T-helper 9 cell (primary cell): Measurements from ENCODE around the gene TTYH1.

Experiments
- DNase-seq: peaks from one replicate; pipeline ENCODE4 v3.0.0-alpha.2; 2020

TTYH1 gene

DNA sequence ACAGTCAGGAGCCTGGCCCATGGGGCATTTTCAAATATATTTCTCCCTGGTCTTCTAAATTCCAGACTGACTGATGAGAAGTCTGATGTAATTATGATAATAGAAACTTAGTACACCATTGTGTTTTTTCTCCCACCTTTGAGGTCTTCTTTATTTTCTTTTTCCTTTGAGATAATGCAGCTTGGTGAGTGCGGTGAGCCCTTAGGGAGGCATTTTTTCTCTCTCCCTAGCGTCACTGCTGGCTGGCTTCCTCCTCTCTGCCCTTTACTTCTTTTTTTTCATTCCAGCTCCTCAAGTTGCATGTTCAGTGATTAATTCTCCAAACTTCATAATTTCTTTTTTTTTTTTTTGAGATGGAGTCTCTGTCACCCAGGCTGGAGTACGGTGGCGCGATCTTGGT, 70.6 kb downstream of the TTYH1 start:
- no peak for DNase-seq
